Retinal pigment epithelial cell (primary cell): ENCODE measurements around the gene SEMA3E.
"Not testable (repeated sequence)": the region's sequence is repeated elsewhere in the genome, so short reads cannot be mapped to it uniquely, and the experiment has no call there.

Source experiments
- DNase-seq: peaks from one replicate; pipeline ENCODE4 v3.0.0-alpha.2; 2010; ENCODE audit warnings: low read depth
- H3K4me3 ChIP-seq: 2 replicates; pipeline ENCODE4 v1.5.1; 2011; ENCODE audit warnings: mild to moderate bottlenecking, low read length, control low read depth, moderate library complexity
- CTCF ChIP-seq: conservative IDR thresholded peaks from 2 replicates; pipeline ENCODE4 v1.5.1; 2011; ENCODE audit warnings: low read depth, low read length, control low read depth, inconsistent platforms

SEMA3E gene

GRCh38 chr7:83439026-83439425 is 209.9 kb downstream of the SEMA3E start:
- DNase-seq: no peak
- no peak for TF ChIP-seq CTCF

GRCh38 chr7:83430289-83430688 is 218.7 kb downstream of the SEMA3E start:
- not testable (repeated sequence) for H3K4me3 ChIP-seq, DNase-seq

More at GRCh38 chr7:83439026-83439425, 209.9 kb downstream of the SEMA3E start:
- no peak overlapping the region for H3K4me3 ChIP-seq

- DNase-seq: no peak
- TF ChIP-seq CTCF: no peak
- no peak overlapping the region for H3K4me3 ChIP-seq
These were observed 219.4 kb downstream of the SEMA3E start for GRCh38 chr7:83429493-83429892.

GRCh38 chr7:83427884-83428283 is 221.1 kb downstream of the SEMA3E start:
- DNase-seq: no peak
- TF ChIP-seq CTCF: no peak
- H3K4me3 ChIP-seq: no peak overlapping the region

GRCh38 chr7:83426325-83426724 is 222.6 kb downstream of the SEMA3E start:
- no peak for DNase-seq
- no peak overlapping the region for H3K4me3 ChIP-seq
- no peak for TF ChIP-seq CTCF

- TF ChIP-seq CTCF: no peak
- no peak for DNase-seq
- H3K4me3 ChIP-seq: no peak overlapping the region
These were observed 229.9 kb downstream of the SEMA3E start for GRCh38 chr7:83419013-83419412.

- TF ChIP-seq CTCF: no peak
- DNase-seq: no peak
These were observed 233.1 kb downstream of the SEMA3E start for GRCh38 chr7:83415840-83416239.

GRCh38 chr7:83414947-83415346 is 234.0 kb downstream of the SEMA3E start:
- H3K4me3 ChIP-seq: no peak overlapping the region
- no peak for DNase-seq
- no peak for TF ChIP-seq CTCF

More at GRCh38 chr7:83415840-83416239, 233.1 kb downstream of the SEMA3E start:
- no peak overlapping the region for H3K4me3 ChIP-seq
